CD14-positive monocyte (primary cell): ENCODE results near the gene CCBE1. TPM values are rescaled to one million over a fixed set of nuclear protein-coding genes. Genes with fewer than 3 reads are reported as not detected.

Source experiments
- DNase-seq, 3 donors: peaks; one replicate each; pipeline ENCODE4 v3.0.0-alpha.2; 2011 to 2022
- H2AFZ ChIP-seq: 2 replicates; pipeline ENCODE4 v1.6.0; 2012; ENCODE audit warnings: mild to moderate bottlenecking, low read depth, low read length, inconsistent platforms; ENCODE audit not compliant: insufficient read depth, poor library complexity, severe bottlenecking
- H3K27ac ChIP-seq, 2 donors: 1 replicate in 1 of 2; 2 replicates in 1 of 2; pipeline ENCODE4 v1.5.1; 2012 to 2013; ENCODE audit warnings: low read length in 2 of 2, control low read depth in 1 of 2, inconsistent platforms in 1 of 2, low read depth in 1 of 2, mild to moderate bottlenecking in 1 of 2
- H3K27me3 ChIP-seq, 2 donors: one replicate each; pipeline versions ENCODE4 v1.6.0 to v1.6.1; 2011 to 2013; ENCODE audit warnings: low read length in 2 of 2; ENCODE audit not compliant: control insufficient read depth in 2 of 2, insufficient read depth in 2 of 2
- H3K36me3 ChIP-seq, 2 donors: replicated peaks in 1 of 2; 1 replicate in 1 of 2; 2 replicates in 1 of 2; pipeline versions ENCODE4 v1.5.1 to v1.6.1; 2012 to 2013; ENCODE audit warnings: low read length in 2 of 2, control low read depth in 1 of 2, inconsistent platforms in 1 of 2, mild to moderate bottlenecking in 1 of 2; ENCODE audit not compliant: insufficient read depth in 2 of 2, control insufficient read depth in 1 of 2
- H3K4me1 ChIP-seq, 2 donors: 1 replicate in 1 of 2; 2 replicates in 1 of 2; pipeline versions ENCODE4 v1.5.1 to v1.6.1; 2012 to 2013; ENCODE audit warnings: low read length in 2 of 2, control low read depth in 1 of 2, inconsistent platforms in 1 of 2, mild to moderate bottlenecking in 1 of 2, moderate library complexity in 1 of 2; ENCODE audit not compliant: insufficient read depth in 2 of 2, control insufficient read depth in 1 of 2
- H3K4me2 ChIP-seq: replicated peaks from 2 replicates; pipeline ENCODE3; 2012; ENCODE audit warnings: low read length, moderate library complexity, mild to moderate bottlenecking; ENCODE audit not compliant: poor library complexity, severe bottlenecking; ENCODE audit errors: extremely low read depth
- H3K4me3 ChIP-seq, 3 experiments: fragments of 200-600 bp in 1 of 3; sonication (generic) in 1 of 3; replicated peaks in 1 of 3; 1 replicate in 2 of 3; 2 replicates in 1 of 3; pipeline ENCODE4 v1.5.1; 2011 to 2013; ENCODE audit warnings: low read length in 3 of 3, mild to moderate bottlenecking in 3 of 3, control low read depth in 2 of 3, low read depth in 2 of 3, inconsistent platforms in 1 of 3, moderate library complexity in 1 of 3
- H3K79me2 ChIP-seq: 2 replicates; pipeline ENCODE4 v1.6.0; 2012; ENCODE audit warnings: mild to moderate bottlenecking, control low read depth, inconsistent platforms, low read length, moderate library complexity; ENCODE audit not compliant: insufficient read depth
- H3K9ac ChIP-seq: 2 replicates; pipeline ENCODE4 v1.6.0; 2017; ENCODE audit warnings: low read length, mild to moderate bottlenecking; ENCODE audit not compliant: insufficient read depth, poor library complexity, severe bottlenecking
- H3K9me3 ChIP-seq, 2 donors: replicated peaks in 1 of 2; 1 replicate in 1 of 2; 2 replicates in 1 of 2; pipeline versions ENCODE4 v1.5.1 to v1.6.1; 2012 to 2013; ENCODE audit warnings: low read length in 2 of 2, control low read depth in 1 of 2; ENCODE audit not compliant: control insufficient read depth in 1 of 2, insufficient read depth in 1 of 2
- H4K20me1 ChIP-seq: 2 replicates; pipeline ENCODE4 v1.6.0; 2012; ENCODE audit warnings: mild to moderate bottlenecking, low read length, control low read depth, moderate library complexity; ENCODE audit not compliant: insufficient read depth
- H3K27ac Mint-ChIP-seq, 7 donors: one replicate each; pipeline ENCODE4 v1.8.0; 2020; ENCODE audit warnings: mild to moderate bottlenecking in 7 of 7, mixed read lengths in 7 of 7, moderate library complexity in 6 of 7, inconsistent platforms in 2 of 7
- H3K27me3 Mint-ChIP-seq, 3 donors: one replicate each; pipeline ENCODE4 v1.8.0; 2021 to 2022; ENCODE audit warnings: low read depth in 3 of 3, mild to moderate bottlenecking in 3 of 3, mixed read lengths in 3 of 3, moderate library complexity in 3 of 3, inconsistent platforms in 1 of 3
- H3K36me3 Mint-ChIP-seq, 2 donors: one replicate each; pipeline ENCODE4 v1.8.0; 2020; ENCODE audit warnings: mixed read lengths in 2 of 2, inconsistent platforms in 1 of 2, mild to moderate bottlenecking in 1 of 2
- H3K4me1 Mint-ChIP-seq: one replicate; pipeline ENCODE4 v1.8.0; 2020; ENCODE audit warnings: mild to moderate bottlenecking, mixed read lengths
- H3K4me3 Mint-ChIP-seq, 2 donors: one replicate each; pipeline ENCODE4 v1.8.0; 2020; ENCODE audit warnings: mild to moderate bottlenecking in 2 of 2, mixed read lengths in 2 of 2, moderate library complexity in 1 of 2
- H3K9me3 Mint-ChIP-seq, 7 donors: one replicate each; pipeline ENCODE4 v1.8.0; 2020 to 2022; ENCODE audit warnings: mixed read lengths in 7 of 7, mild to moderate bottlenecking in 6 of 7, moderate library complexity in 6 of 7, inconsistent platforms in 2 of 7
- WGBS: methylation state at CpG from one replicate; pipeline ENCODE4 v1.1.5; 2013; ENCODE audit warnings: missing lambda C conversion rate; ENCODE audit not compliant: insufficient coverage; 5-methylcytosine and 5-hydroxymethylcytosine counted together
- intact Hi-C, 2 donors: fragments of 100-400 bp; cut with micrococcal nuclease; formaldehyde crosslinking; loops; one replicate each; pipeline versions ENCODE4 v1.15.0 to v1.15.1; 2023
- polyA plus RNA-seq, 3 donors: library from polyadenylated mRNA; depleted of rRNA in 1 of 3; unstranded in 2 of 3; stranded (reverse) in 1 of 3; fragments of 300-500 nt in 2 of 3; fragments of >200 nt in 1 of 3; fragmentation: Illumina TruSeq in 2 of 3; gene quantifications; 1 replicate in 2 of 3; 2 replicates in 1 of 3; pipeline ENCODE4 v1.2.3, GENCODE V29; 2012 to 2021
- TF ChIP-seq, protein P1 (sequence below): fragments of 200-600 bp; IDR thresholded peaks from one replicate; pipeline ENCODE4 v1.8.0; 2022; ENCODE audit warnings: antibody characterized with exemption, mild to moderate bottlenecking

Gene CCBE1
- polyA plus RNA-seq, 3 donors, result not detected

DNA sequence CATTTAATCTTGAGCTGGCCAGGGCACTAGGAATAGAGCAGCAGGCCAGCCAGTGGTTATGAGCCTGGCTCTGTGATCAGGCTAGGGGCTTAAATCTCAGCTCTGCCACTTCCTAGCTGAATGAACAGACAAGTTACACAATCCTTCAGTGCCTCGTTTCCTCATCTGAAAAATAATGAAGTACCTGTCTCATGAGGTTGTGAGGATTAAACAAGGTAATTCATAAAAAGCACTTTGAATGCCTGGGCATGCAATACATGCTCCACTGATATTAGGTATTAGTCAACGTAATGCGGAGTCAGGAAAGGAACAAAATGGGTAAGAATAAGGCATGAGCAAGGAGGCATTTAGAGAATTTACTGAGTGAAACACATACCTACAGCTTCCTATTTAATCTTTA, 100.2 kb downstream of the CCBE1 start:
- Histone ChIP-seq H3K27me3 (no peaks in the 10 kb centered on the region), H4K20me1 (no peaks in the 10 kb centered on the region), H3K9ac (no peak overlapping the region), H3K4me3 (no peak overlapping the region), H2AFZ (no peak overlapping the region), H3K79me2 (no peaks in the 10 kb centered on the region), H3K9me3 (peaks cover 0 to 3% of the 10 kb centered on the region in 2 donors), H3K4me1 (no peaks in the 10 kb centered on the region), H3K4me2 (no peak overlapping the region), H3K36me3 (no peaks in the 10 kb centered on the region), H3K27ac (no peak overlapping the region)
- TF ChIP-seq, protein P1, sequence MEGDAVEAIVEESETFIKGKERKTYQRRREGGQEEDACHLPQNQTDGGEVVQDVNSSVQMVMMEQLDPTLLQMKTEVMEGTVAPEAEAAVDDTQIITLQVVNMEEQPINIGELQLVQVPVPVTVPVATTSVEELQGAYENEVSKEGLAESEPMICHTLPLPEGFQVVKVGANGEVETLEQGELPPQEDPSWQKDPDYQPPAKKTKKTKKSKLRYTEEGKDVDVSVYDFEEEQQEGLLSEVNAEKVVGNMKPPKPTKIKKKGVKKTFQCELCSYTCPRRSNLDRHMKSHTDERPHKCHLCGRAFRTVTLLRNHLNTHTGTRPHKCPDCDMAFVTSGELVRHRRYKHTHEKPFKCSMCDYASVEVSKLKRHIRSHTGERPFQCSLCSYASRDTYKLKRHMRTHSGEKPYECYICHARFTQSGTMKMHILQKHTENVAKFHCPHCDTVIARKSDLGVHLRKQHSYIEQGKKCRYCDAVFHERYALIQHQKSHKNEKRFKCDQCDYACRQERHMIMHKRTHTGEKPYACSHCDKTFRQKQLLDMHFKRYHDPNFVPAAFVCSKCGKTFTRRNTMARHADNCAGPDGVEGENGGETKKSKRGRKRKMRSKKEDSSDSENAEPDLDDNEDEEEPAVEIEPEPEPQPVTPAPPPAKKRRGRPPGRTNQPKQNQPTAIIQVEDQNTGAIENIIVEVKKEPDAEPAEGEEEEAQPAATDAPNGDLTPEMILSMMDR, result no peak
- intact Hi-C loops, result no loop called here
- WGBS, result no CpG with 5 or more reads among the region's 3 CpGs
- DNase-seq, result no peak
- Mint-ChIP-seq H3K27ac (no peak overlapping the region), H3K9me3 (peaks cover 0 to 2% (median 0%) of the 10 kb centered on the region in 7 donors), H3K4me3 (no peak overlapping the region), H3K4me1 (no peaks in the 10 kb centered on the region), H3K27me3 (peaks cover 0 to 2% (median 0%) of the 10 kb centered on the region in 3 donors), H3K36me3 (no peaks in the 10 kb centered on the region)

DNA sequence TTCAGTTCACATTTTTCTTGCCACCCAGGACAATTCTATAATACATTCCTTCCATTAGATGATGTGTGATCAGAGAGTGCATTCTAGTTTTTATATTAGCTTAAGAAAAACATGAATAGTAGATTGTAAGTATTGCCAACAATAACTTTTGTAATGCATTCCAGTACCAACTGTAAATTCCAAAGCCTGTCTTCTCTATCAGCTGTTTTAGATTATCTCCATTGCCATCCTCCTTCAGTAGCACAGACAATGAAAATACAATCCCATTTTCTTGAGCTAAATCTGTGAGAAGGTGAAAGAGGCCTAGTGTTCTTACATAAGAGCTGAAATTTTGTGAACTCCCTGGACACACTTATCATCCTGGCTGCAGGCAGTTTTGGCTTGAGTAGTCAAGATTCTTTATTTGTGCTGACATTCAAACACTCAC, 103.9 kb downstream of the CCBE1 start:
- intact Hi-C loops, result no loop called here
- Mint-ChIP-seq H3K4me3 (no peak overlapping the region), H3K27ac (no peak overlapping the region), H3K36me3 (no peaks in the 10 kb centered on the region), H3K9me3 (peaks cover 0 to 5% (median 0%) of the 10 kb centered on the region in 7 donors), H3K4me1 (no peaks in the 10 kb centered on the region), H3K27me3 (peaks cover 0 to 2% (median 0%) of the 10 kb centered on the region in 3 donors)
- no peak for DNase-seq
- no peak overlapping the region for H3K9ac ChIP-seq
- H3K4me1 ChIP-seq, result no peaks in the 10 kb centered on the region
- no peak overlapping the region for H2AFZ ChIP-seq
- no peak overlapping the region for H3K4me2 ChIP-seq
- H3K79me2 ChIP-seq, result no peaks in the 10 kb centered on the region
- no peaks in the 10 kb centered on the region for H3K27me3 ChIP-seq
- no peak overlapping the region for H3K4me3 ChIP-seq
- no peak overlapping the region for H3K27ac ChIP-seq
- H3K36me3 ChIP-seq, result no peaks in the 10 kb centered on the region
- TF ChIP-seq, protein P1, result no peak
- no peaks in the 10 kb centered on the region for H4K20me1 ChIP-seq
- peaks cover 0 to 5% of the 10 kb centered on the region in 2 donors for H3K9me3 ChIP-seq
